H9 (cell line): ENCODE data around the gene POU2F3. TPM values are rescaled to one million over a fixed set of nuclear protein-coding genes. Genes with fewer than 3 reads are reported as not detected.
A peak's percentile ranks its signal among the peaks of the same experiment; 100 is the strongest.

Source experiments
- DNase-seq: peaks from one replicate; pipeline ENCODE4 v3.0.0-alpha.2; 2017
- H2AFZ ChIP-seq: one replicate; pipeline ENCODE4 v1.6.1; 2013; ENCODE audit warnings: mild to moderate bottlenecking, low read length, control low read depth, moderate library complexity
- H2AK5ac ChIP-seq: 2 replicates; pipeline ENCODE4 v1.6.1; 2013; ENCODE audit warnings: low read length, control low read depth, mixed read lengths; ENCODE audit not compliant: insufficient read length
- H2BK120ac ChIP-seq: one replicate; pipeline ENCODE4 v1.6.1; 2013; ENCODE audit warnings: low read depth, mild to moderate bottlenecking, low read length, control low read depth, inconsistent platforms; ENCODE audit not compliant: poor library complexity, severe bottlenecking
- H2BK12ac ChIP-seq: 2 replicates; pipeline ENCODE4 v1.6.1; 2013; ENCODE audit warnings: low read length, control low read depth, mixed read lengths, low read depth; ENCODE audit not compliant: insufficient read length
- H2BK15ac ChIP-seq: 2 replicates; pipeline ENCODE4 v1.6.1; 2013; ENCODE audit warnings: low read depth, low read length, control low read depth
- H2BK20ac ChIP-seq: one replicate; pipeline ENCODE4 v1.6.1; 2013; ENCODE audit warnings: low read depth, mild to moderate bottlenecking, low read length, control low read depth, inconsistent platforms; ENCODE audit not compliant: poor library complexity, severe bottlenecking
- H2BK5ac ChIP-seq: 2 replicates; pipeline ENCODE4 v1.6.1; 2013; ENCODE audit warnings: low read length, control low read depth, mixed read lengths; ENCODE audit not compliant: insufficient read length
- H3K14ac ChIP-seq: 2 replicates; pipeline ENCODE4 v1.6.1; 2013; ENCODE audit warnings: low read length, control low read depth; ENCODE audit not compliant: insufficient read depth
- H3K18ac ChIP-seq: 2 replicates; pipeline ENCODE4 v1.6.1; 2013; ENCODE audit warnings: low read depth, mild to moderate bottlenecking, mixed read lengths, low read length, control low read depth; ENCODE audit not compliant: insufficient read length
- H3K23ac ChIP-seq: 2 replicates; pipeline ENCODE4 v1.6.1; 2013; ENCODE audit warnings: low read length, control low read depth, mixed read lengths, low read depth; ENCODE audit not compliant: insufficient read length
- H3K23me2 ChIP-seq: 2 replicates; pipeline ENCODE4 v1.6.1; 2013; ENCODE audit warnings: low read depth, mild to moderate bottlenecking, mixed read lengths, low read length, control low read depth; ENCODE audit not compliant: insufficient read length, poor library complexity, severe bottlenecking
- H3K27ac ChIP-seq: 2 replicates; pipeline ENCODE4 v1.5.1; 2013; ENCODE audit warnings: low read length, control low read depth, mixed read lengths, low read depth; ENCODE audit not compliant: insufficient read length
- H3K27me3 ChIP-seq: 2 replicates; pipeline ENCODE4 v1.6.1; 2013; ENCODE audit warnings: low read length, control low read depth, inconsistent platforms; ENCODE audit not compliant: insufficient read depth
- H3K4ac ChIP-seq: 2 replicates; pipeline ENCODE4 v1.6.1; 2013; ENCODE audit warnings: low read depth, mild to moderate bottlenecking, control low read depth, inconsistent platforms, low read length, moderate library complexity
- H3K4me1 ChIP-seq: 2 replicates; pipeline ENCODE4 v1.6.1; 2013; ENCODE audit warnings: low read length, control low read depth, inconsistent platforms; ENCODE audit not compliant: insufficient read depth
- H3K4me2 ChIP-seq: 2 replicates; pipeline ENCODE4 v1.6.1; 2013; ENCODE audit warnings: low read length, control low read depth, mixed read lengths; ENCODE audit not compliant: insufficient read length, insufficient read depth
- H3K56ac ChIP-seq: 2 replicates; pipeline ENCODE4 v1.6.1; 2013; ENCODE audit warnings: low read depth, mild to moderate bottlenecking, mixed read lengths, low read length, control low read depth; ENCODE audit not compliant: insufficient read length
- H3K79me1 ChIP-seq: 2 replicates; pipeline ENCODE4 v1.6.1; 2013; ENCODE audit warnings: low read depth, mild to moderate bottlenecking, moderate library complexity, low read length, control low read depth, inconsistent platforms; ENCODE audit not compliant: insufficient read depth, poor library complexity, severe bottlenecking
- H3K79me2 ChIP-seq: 2 replicates; pipeline ENCODE4 v1.6.1; 2013; ENCODE audit warnings: low read length, control low read depth, inconsistent platforms; ENCODE audit not compliant: insufficient read depth
- H3K9ac ChIP-seq: 2 replicates; pipeline ENCODE4 v1.6.1; 2013; ENCODE audit warnings: low read length, control low read depth, mixed read lengths; ENCODE audit not compliant: insufficient read length; ENCODE audit errors: extremely low read depth
- H3K9me3 ChIP-seq: one replicate; pipeline ENCODE4 v1.6.1; 2013; ENCODE audit warnings: low read depth, low read length, inconsistent platforms; ENCODE audit not compliant: control insufficient read depth
- H3T11ph ChIP-seq: one replicate; pipeline ENCODE4 v1.6.1; 2013; ENCODE audit warnings: mild to moderate bottlenecking, low read length, control low read depth, inconsistent platforms
- H4K20me1 ChIP-seq: one replicate; pipeline ENCODE4 v1.6.1; 2013; ENCODE audit not compliant: control insufficient read depth, insufficient read length, insufficient read depth
- H4K5ac ChIP-seq: 2 replicates; pipeline ENCODE4 v1.6.1; 2013; ENCODE audit warnings: low read depth, mild to moderate bottlenecking, mixed read lengths, low read length, control low read depth; ENCODE audit not compliant: insufficient read length
- H4K8ac ChIP-seq: replicated peaks from 2 replicates; pipeline ENCODE4 v1.6.1; 2013; ENCODE audit warnings: low read length, control low read depth, mixed read lengths, low read depth; ENCODE audit not compliant: insufficient read length
- H4K91ac ChIP-seq: 2 replicates; pipeline ENCODE4 v1.6.1; 2013; ENCODE audit warnings: low read depth, mild to moderate bottlenecking, moderate library complexity, mixed read lengths, low read length, control low read depth; ENCODE audit not compliant: insufficient read length
- H3K27ac Mint-ChIP-seq, 3 experiments: 2 replicates in 2 of 3; 3 replicates in 1 of 3; pipeline ENCODE4 v1.8.0; 2020 to 2021; ENCODE audit warnings: mixed read lengths in 3 of 3, mild to moderate bottlenecking in 1 of 3, moderate library complexity in 1 of 3
- H3K27me3 Mint-ChIP-seq: 2 replicates; pipeline ENCODE4 v1.8.0; 2021; ENCODE audit warnings: low read depth, mild to moderate bottlenecking, moderate library complexity, mixed read lengths
- H3K36me3 Mint-ChIP-seq, 3 experiments: 2 replicates in 2 of 3; 3 replicates in 1 of 3; pipeline ENCODE4 v1.8.0; 2020 to 2021; ENCODE audit warnings: low read depth in 3 of 3, mixed read lengths in 3 of 3; ENCODE audit not compliant: insufficient read depth in 1 of 3
- H3K4me1 Mint-ChIP-seq, 2 experiments: 2 replicates each; pipeline ENCODE4 v1.8.0; 2020; ENCODE audit warnings: mixed read lengths in 2 of 2
- H3K4me3 Mint-ChIP-seq, 2 experiments: 2 replicates in 1 of 2; 3 replicates in 1 of 2; pipeline ENCODE4 v1.8.0; 2020 to 2021; ENCODE audit warnings: mild to moderate bottlenecking in 2 of 2, mixed read lengths in 2 of 2, moderate library complexity in 1 of 2
- H3K9me3 Mint-ChIP-seq, 2 experiments: 2 replicates in 1 of 2; 3 replicates in 1 of 2; pipeline ENCODE4 v1.8.0; 2020; ENCODE audit warnings: mild to moderate bottlenecking in 2 of 2, mixed read lengths in 2 of 2, moderate library complexity in 1 of 2
- CTCF ChIP-seq: fragments of 200-600 bp; sonication (generic); conservative IDR thresholded peaks from 3 replicates; pipeline ENCODE4 v1.8.0; 2021; ENCODE audit warnings: antibody characterized with exemption, mild to moderate bottlenecking
- WGBS: extraction: QIAGEN DNeasy Blood & Tissue Kit; methylation state at CpG from one replicate; pipeline ENCODE4 v1.1.7; 2013; ENCODE audit warnings: missing lambda C conversion rate, low lambda C conversion rate, mixed read lengths; ENCODE audit not compliant: insufficient read length; ENCODE audit errors: extremely low coverage; 5-methylcytosine and 5-hydroxymethylcytosine counted together
- total RNA-seq: library from RNA; stranded (reverse); gene quantifications from 2 replicates; pipeline ENCODE4 v1.2.1, GENCODE V29; 2021

POU2F3 gene
- total RNA-seq, 1 experiment from 2014 or later = 1.1 TPM

- DNase-seq = no peak
- H3K4me1 ChIP-seq = 0 out of 2 replicates have a peak, but pooled peaks cover 3% of the 10 kb centered on the region
Measured at GRCh38 chr11:120335556-120335907, 95.6 kb downstream of the POU2F3 start.

More at GRCh38 chr11:120335556-120335907, 95.6 kb downstream of the POU2F3 start:
- Mint-ChIP-seq H3K9me3 (no peaks in the 10 kb centered on the region), H3K27ac (no peak overlapping the region), H3K27me3 (no peaks in the 10 kb centered on the region), H3K4me1 (peaks cover 28 to 35% of the 10 kb centered on the region in 2 experiments), H3K4me3 (peak overlapping the region; percentile 73 to 74), H3K36me3 (peaks cover 0 to 4% (median 0%) of the 10 kb centered on the region in 3 experiments; a peak in 2 of 7 replicates)
- Histone ChIP-seq H3K56ac (no peak overlapping the region), H3K23ac (no peak overlapping the region), H2AK5ac (no peak overlapping the region), H3K4ac (no peak overlapping the region), H4K91ac (no peak overlapping the region), H4K5ac (no peak overlapping the region), H3T11ph (no peak overlapping the region), H3K27me3 (no peaks in the 10 kb centered on the region), H3K9me3 (no peaks in the 10 kb centered on the region), H3K14ac (no peak overlapping the region), H3K9ac (peak overlapping the region; percentile 35), H3K79me1 (no peaks in the 10 kb centered on the region), H2BK5ac (no peak overlapping the region), H4K8ac (no peak overlapping the region), H2AFZ (peak overlapping the region; percentile 51), H3K4me2 (peak overlapping the region; percentile 77), H3K27ac (no peak overlapping the region), H2BK120ac (no peak overlapping the region), H3K18ac (no peak overlapping the region), H3K79me2 (peaks cover 10% of the 10 kb centered on the region), H2BK15ac (no peak overlapping the region), H4K20me1 (no peaks in the 10 kb centered on the region), H3K23me2 (peaks cover 17% of the 10 kb centered on the region), H2BK20ac (no peak overlapping the region), H2BK12ac (no peak overlapping the region)
- no CpG with 5 or more reads among the region's 19 CpGs for WGBS
- no peak for TF ChIP-seq CTCF
